Iris pigment epithelial cell (primary cell): ENCODE results near the gene B9D2.
A peak's percentile ranks its signal among the peaks of the same experiment; 100 is the strongest.

Experiments used
- DNase-seq: peaks from one replicate; pipeline ENCODE4 v3.0.0-alpha.2; 2011; ENCODE audit warnings: low read depth

Gene B9D2

GRCh38 chr19:41354343-41354953 is 9.5 kb downstream of the B9D2 start:
- DNase-seq: no peak

- peak; percentile 91 for DNase-seq
These were observed 10.2 kb downstream of the B9D2 start, which contains the start of gene TGFB1 for GRCh38 chr19:41353466-41354342. Gene TGFB1 (minus strand): TSS chr19:41353922. CDS start chr19:41353044, 878 bp downstream.

- DNase-seq: peak; percentile 57
These were observed 11.1 kb downstream of the B9D2 start for GRCh38 chr19:41352609-41353465.

- no peak for DNase-seq
These were observed 11.7 kb downstream of the B9D2 start for GRCh38 chr19:41352279-41352608.

DNA sequence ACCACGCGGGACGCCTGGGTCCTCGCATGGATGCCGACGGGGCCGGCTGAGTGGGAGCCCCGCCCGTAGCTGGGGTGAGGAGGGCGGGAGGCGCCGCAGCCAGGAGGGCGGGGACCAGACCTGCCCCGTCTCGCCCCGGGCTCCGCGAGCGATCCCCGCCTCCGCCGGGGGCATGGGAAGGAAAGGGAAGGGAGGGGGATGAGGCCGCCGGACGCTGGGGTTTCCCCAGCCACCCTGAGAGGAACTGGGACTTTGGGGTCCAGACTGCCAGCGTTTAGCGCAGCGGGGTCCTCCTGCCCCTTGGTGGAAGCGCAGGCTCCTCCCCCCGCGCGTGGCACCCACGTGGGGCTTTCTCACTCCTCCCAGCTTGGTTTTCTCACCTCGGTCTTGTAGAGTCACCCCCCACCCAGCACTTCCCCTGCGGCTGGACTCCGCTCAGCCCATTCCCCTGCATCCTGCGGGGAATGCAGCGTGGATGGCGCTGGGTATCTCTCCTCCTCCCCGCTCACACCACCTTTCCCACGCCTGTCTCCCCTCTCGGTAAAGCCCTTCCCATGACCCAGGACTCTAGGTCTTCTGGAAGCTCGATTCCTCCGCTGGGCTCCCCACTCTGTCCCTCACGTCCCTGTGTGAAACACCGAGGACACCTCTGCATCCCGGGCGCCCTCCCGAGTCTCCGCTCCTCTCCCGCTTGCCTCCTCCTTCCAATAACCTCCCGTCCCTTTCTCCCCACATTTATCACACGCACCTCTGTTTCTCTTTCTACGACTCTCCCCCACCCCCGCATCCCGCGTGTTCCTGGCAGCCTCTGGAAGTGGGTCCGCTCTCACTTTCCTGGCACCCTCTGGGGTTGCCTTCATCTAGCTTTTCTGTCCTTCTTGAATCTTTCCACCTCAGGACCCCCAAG is 12.4 kb downstream of the B9D2 start:
- DNase-seq: peak; percentile 65

- DNase-seq: peak; percentile 32
These were observed 13.1 kb downstream of the B9D2 start for GRCh38 chr19:41350735-41351338.

DNA sequence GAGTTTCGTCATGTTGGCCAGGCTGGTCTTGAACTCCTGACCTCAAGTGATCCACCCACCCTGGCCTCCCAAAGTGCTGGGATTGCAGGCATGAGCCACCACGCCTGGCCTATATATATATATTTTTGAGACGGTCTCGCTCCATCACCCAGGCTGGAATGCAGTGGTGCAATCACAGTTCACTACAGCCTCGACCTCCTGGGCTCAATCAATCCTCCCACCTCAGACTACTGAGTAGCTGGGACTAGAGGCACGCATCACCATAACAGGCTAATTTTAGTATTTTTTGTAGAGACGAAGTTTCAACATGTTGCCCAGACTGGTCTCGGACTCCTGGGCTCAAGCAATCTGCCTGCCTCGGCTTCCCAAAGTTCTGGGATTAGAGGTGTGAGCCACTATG is 17.0 kb downstream of the B9D2 start:
- peak; percentile 67 for DNase-seq

DNA sequence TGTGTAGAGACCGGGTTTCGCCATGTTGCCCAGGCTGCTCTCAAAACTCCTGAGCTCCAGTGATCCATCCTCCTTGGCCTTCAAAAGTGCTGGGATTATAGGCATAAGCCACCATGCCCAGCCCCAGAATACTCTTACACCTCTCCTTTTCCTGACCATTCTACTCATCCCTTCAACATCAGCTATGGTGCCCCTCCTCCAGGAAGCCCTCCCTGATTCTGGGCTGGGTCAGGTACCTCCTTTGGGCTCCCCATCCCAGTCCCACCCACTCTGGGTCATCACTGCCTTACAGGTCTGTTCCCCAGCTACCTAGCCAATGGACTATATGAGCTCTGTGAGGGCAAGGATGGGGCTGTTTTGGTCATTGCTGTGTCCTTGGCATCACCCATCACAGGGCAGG is 19.8 kb downstream of the B9D2 start:
- DNase-seq: no peak

DNA sequence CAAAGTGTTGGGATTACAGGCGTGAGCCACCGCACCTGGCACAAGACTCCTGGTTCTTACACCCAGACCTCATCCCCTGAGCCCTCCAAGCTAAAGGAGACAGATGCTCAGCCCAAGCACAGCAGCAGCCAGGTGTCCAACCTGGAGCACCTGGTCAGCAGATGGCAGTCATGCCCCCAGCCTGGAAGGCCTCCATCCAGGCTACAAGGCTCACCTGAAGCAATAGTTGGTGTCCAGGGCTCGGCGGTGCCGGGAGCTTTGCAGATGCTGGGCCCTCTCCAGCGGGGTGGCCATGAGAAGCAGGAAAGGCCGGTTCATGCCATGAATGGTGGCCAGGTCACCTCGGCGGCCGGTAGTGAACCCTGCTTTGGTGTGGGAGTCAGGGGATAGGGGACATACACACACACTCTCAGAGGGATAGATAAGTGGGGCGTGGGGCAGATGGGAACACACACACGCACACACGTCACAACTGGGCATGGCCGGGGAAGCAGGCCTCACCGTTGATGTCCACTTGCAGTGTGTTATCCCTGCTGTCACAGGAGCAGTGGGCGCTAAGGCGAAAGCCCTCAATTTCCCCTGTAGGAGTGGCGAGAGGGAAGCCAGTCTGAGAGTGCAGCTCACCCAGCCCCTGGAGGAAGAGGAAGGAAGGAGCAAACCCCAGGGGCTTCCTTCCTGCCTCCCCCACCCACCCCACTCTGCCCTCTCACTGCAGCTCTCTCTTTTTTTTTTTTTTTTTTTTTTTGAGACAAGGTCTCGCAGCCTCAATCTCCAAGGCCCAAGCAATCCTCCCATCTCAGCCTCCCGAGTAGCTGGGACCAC is 22.1 kb downstream of the B9D2 start:
- DNase-seq: no peak

DNA sequence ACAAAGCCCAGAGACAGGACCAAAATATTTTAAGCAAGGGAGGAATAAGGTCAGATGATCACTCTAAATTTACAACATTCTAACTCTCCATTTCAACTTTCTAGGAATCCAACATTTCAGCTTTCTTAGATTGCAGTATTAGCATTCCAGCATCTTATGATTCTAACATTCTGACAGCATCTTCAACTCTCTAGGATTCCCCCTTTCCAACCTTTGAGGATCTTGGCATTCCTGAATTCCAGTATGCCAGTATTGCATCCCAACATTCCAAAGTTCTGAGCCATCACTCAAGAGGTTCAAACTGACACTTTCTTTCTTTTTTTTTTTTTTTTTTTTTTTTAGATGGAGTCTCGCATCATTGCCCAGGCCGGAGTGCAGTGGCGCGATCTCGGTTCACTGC is 24.0 kb downstream of the B9D2 start:
- no peak for DNase-seq

- DNase-seq: no peak
These were observed 28.5 kb downstream of the B9D2 start for GRCh38 chr19:41335467-41335866.

DNA sequence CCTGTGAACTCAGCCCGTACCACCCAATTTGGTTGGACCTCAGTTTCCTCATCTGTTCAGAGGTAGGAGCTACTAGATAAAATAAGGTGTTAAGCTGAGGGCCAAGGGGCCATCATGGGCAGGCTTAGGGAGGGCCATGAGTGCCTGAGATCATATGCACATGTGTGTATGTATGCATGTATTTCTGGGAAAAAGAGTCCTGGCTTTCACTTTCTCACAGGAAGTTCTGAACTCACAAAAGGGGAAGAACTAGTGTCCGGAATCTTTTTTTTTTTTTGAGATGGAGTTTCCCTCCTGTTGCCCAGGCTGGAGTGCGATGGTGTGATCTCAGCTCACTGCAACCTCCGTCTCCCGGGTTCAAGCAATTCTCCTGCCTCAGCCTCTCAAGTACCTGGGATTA is 29.2 kb downstream of the B9D2 start:
- DNase-seq: no peak

- DNase-seq: no peak
These were observed 31.5 kb downstream of the B9D2 start for GRCh38 chr19:41332468-41332867.

DNA sequence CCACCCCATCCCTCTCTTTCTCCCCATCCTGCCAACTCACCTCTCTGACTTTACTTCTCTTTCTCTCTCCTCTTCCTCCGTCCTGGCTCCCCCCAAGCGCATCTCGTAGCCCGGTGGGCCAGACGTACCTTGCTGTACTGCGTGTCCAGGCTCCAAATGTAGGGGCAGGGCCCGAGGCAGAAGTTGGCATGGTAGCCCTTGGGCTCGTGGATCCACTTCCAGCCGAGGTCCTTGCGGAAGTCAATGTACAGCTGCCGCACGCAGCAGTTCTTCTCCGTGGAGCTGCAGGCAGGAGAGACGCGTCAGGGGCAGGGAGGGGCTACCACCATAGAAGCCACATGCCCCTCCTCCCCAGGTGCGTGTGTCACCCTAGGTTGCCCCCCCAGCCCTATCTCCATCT is 31.9 kb downstream of the B9D2 start:
- no peak for DNase-seq

DNA sequence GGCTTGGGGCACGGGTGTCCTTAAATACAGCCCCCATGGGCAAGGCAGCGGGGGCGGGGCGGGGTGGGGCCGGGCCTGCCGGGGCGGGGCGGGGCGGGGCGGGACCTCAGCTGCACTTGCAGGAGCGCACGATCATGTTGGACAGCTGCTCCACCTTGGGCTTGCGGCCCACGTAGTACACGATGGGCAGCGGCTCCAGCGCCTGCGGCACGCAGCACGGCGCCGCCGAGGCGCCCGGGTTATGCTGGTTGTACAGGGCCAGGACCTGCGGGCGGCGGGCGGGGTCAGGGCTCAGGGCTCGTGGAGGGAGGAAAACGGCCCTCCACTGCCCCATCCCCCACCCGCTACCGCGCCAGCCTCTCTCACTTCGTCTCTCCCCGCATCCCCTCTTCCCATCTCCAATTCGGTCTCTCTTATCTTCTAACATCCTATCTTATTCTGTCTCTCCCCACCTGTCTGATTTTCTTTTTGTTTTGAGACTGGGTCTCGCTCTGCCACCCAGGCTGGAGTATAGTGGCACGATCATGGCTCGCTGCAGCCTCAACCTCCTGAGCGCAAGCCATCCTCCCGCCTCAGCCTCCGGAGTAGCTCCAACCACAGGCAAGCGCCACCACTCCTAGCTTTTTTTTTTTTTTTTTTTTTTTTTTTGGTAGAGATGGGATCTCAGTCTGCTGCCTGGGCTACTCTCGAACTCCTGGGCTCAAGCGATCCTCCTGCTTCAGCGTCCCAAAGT is 32.8 kb downstream of the B9D2 start:
- DNase-seq: no peak

- no peak for DNase-seq
These were observed 33.5 kb downstream of the B9D2 start for GRCh38 chr19:41330481-41330880.

- DNase-seq: no peak
These were observed 35.1 kb downstream of the B9D2 start for GRCh38 chr19:41328842-41329225.

DNA sequence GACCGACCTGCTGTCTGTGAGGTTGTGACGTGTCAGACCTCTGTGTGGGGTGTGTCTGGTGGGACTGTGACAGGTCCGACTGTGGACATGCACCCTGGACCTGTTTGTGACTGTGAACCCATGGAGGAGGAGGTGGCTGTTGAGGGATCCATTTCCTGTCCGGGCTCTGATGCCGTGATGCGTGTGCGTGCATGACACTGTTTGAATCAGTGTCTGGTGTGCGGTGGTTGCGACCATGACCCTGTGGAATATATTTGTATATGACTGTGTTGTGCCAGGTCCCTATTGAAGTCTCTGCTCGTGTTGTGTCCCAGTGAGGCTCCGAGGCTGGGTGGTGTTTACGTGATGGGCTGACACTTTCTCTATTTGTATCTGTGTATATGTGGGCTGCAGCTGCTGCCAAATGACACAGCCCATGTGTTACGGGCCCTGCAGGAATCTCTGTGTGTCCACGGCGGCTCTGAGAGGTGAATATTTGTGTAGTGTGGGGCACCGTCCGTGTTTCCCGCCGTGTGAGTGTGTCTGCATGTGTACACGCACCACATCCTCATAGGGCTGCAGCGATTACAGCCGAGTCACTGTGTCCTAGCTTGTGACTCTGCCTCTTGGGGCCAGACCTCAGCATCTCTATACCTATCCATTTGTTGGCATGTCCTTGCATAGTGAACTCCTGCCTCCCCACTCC is 35.6 kb downstream of the B9D2 start:
- DNase-seq: peak; percentile 45

DNA sequence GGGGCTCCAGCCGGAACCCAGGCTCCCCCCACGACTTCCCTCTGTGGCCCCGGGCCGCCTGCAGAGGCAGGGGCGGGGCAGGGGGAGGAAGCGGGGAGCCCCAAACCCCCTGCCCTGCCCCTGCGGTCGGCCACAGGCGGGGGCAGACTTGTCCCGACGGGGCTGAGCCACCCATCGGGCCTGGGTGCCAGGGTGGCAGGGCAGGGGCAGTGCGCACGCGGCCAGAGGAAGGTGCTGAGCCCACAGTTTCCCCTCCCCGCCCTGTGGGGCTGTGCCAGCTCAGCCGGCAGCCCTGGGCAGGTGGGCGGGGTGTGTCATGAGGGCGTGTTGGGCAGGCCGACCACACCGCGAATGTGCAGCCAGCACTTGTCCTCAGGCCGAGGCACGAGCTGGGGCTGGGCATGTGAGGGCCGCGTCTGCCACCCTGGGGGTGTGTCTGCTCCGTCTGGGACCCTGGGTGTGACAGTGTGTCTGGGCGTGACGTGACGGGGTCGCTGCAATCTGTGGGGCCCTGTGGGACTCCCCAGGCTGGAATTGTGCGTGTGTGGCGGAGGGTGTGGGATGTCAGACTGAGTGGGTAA is 36.3 kb downstream of the B9D2 start:
- DNase-seq: peak; percentile 59
